Middle frontal gyrus (tissue), 1 donor: Measurements from ENCODE around the gene ALOX12B.

Experiments
- DNase-seq: peaks from one replicate; pipeline ENCODE4 v3.0.0-alpha.2; 2015; ENCODE audit warnings: low spot score; ENCODE audit errors: extremely low spot score

The ALOX12B gene

GRCh38 chr17:8087075-8087951 lies at the start of gene ALOX12B:
Gene ALOX12B, minus strand, starts transcription at chr17:8087716. Its CDS starts 274 bp downstream, at chr17:8087442.
- no peak for DNase-seq

- DNase-seq = no peak
Measured at GRCh38 chr17:8133941-8134340, 46.4 kb upstream of the ALOX12B start.

- DNase-seq = no peak
Measured at GRCh38 chr17:8133399-8133798, 45.9 kb upstream of the ALOX12B start.

GRCh38 chr17:8131844-8132441 lies 44.4 kb upstream of the ALOX12B start:
- DNase-seq = no peak

- DNase-seq = no peak
Measured at GRCh38 chr17:8128125-8128784, 40.7 kb upstream of the ALOX12B start.

GRCh38 chr17:8126491-8127066 lies 39.1 kb upstream of the ALOX12B start:
- DNase-seq = no peak

- no peak for DNase-seq
Measured at GRCh38 chr17:8125947-8126490, 38.5 kb upstream of the ALOX12B start.

- peak; percentile 70 for DNase-seq
Measured at GRCh38 chr17:8125154-8125946, 37.8 kb upstream of the ALOX12B start.

GRCh38 chr17:8124350-8125153 lies 37.0 kb upstream of the ALOX12B start:
- DNase-seq = no peak

GRCh38 chr17:8123695-8124349 lies 36.3 kb upstream of the ALOX12B start, which contains the start of gene HES7:
Gene HES7, minus strand, starts transcription at chr17:8124106. Its CDS starts 22 bp downstream, at chr17:8124084.
- DNase-seq = no peak

GRCh38 chr17:8122924-8123694 lies 35.6 kb upstream of the ALOX12B start:
- DNase-seq = no peak

GRCh38 chr17:8122422-8122923 lies 35.0 kb upstream of the ALOX12B start:
- DNase-seq = no peak

- DNase-seq = peak; percentile 58
Measured at GRCh38 chr17:8121681-8122421, 34.3 kb upstream of the ALOX12B start.

- no peak for DNase-seq
Measured at GRCh38 chr17:8121407-8121680, 33.8 kb upstream of the ALOX12B start.

- peak; percentile 11 for DNase-seq
Measured at GRCh38 chr17:8120520-8121406, 33.2 kb upstream of the ALOX12B start.

GRCh38 chr17:8119581-8120519 lies 32.3 kb upstream of the ALOX12B start:
- peak; percentile 71 for DNase-seq
